ENCODE results near the gene DDX6.
"Not testable (repeated sequence)": the region's sequence is repeated elsewhere in the genome, so short reads cannot be mapped to it uniquely, and the experiment has no call there.

DDX6 gene

GRCh38 chr11:118761981-118762380, 29.0 kb downstream of the DDX6 start:
- H3K27ac ChIP-seq (ENCODE audit: extremely low read depth, low read depth, low read length); H3K4me3 ChIP-seq (ENCODE audit: low read depth, low read length); POLR2A ChIA-PET; H3K4me1 ChIP-seq (ENCODE audit: control insufficient read depth, insufficient read depth, low read length); H3K9me3 ChIP-seq (ENCODE audit: control insufficient read depth, insufficient read depth, low read depth, low read length): not testable (repeated sequence)
- H3K36me3 ChIP-seq (ENCODE audit: control insufficient read depth in 2 of 2, insufficient read depth in 1 of 2, low read length in 2 of 2), result peaks cover 51 to 93% of the 10 kb centered on the region in 2 experiments
- CTCF ChIA-PET, result interaction anchor here (1.0 to 1.2 kb wide), 2 partner anchors 72 to 73 kb away, joined by 3 to 5 read pairs; no protein-coding TSS in a partner anchor

- ChIA-PET POLR2A (no interaction called here), CTCF (no interaction called here)
- Histone ChIP-seq H3K27ac (ENCODE audit: extremely low read depth, low read depth, low read length) (no peak overlapping the region), H3K9me3 (ENCODE audit: control insufficient read depth, insufficient read depth, low read depth, low read length) (no peaks in the 10 kb centered on the region), H3K36me3 (ENCODE audit: control insufficient read depth in 2 of 2, insufficient read depth in 1 of 2, low read length in 2 of 2) (peaks cover 70 to 96% of the 10 kb centered on the region in 2 experiments), H3K4me3 (ENCODE audit: low read depth, low read length) (no peak overlapping the region), H3K4me1 (ENCODE audit: control insufficient read depth, insufficient read depth, low read length) (no peaks in the 10 kb centered on the region)
- TF ChIP-seq ZNF785 (tag by site-specific recombination; IDR thresholded peaks at IDR 0.05), result no peak
Measured at GRCh38 chr11:118757876-118758399, 33.0 kb downstream of the DDX6 start.

GRCh38 chr11:118752654-118753053, 38.3 kb downstream of the DDX6 start:
- CTCF ChIA-PET, result no interaction called here
- TF ChIP-seq ZNF121 (tag by site-specific recombination; IDR thresholded peaks at IDR 0.05) (peak; percentile 42; the same call in 1 of the 2 replicates), YY1 (tag by site-specific recombination; IDR thresholded peaks at IDR 0.05) (no peak)
- POLR2A ChIA-PET, result no interaction called here
- Histone ChIP-seq H3K9me3 (ENCODE audit: control insufficient read depth, insufficient read depth, low read depth, low read length) (no peaks in the 10 kb centered on the region), H3K4me1 (ENCODE audit: control insufficient read depth, insufficient read depth, low read length) (no peaks in the 10 kb centered on the region), H3K27ac (ENCODE audit: extremely low read depth, low read depth, low read length) (no peak overlapping the region), H3K36me3 (ENCODE audit: control insufficient read depth in 2 of 2, insufficient read depth in 1 of 2, low read length in 2 of 2) (peaks cover 51 to 87% of the 10 kb centered on the region in 2 experiments), H3K4me3 (ENCODE audit: low read depth, low read length) (no peak overlapping the region)

- ChIA-PET CTCF (interaction anchor here (1.7 kb wide), 1 partner anchor 59 kb away, joined by 11 read pairs; no protein-coding TSS in a partner anchor), POLR2A (interaction anchor here (0.7 kb wide), 1 partner anchor 15 kb away, joined by 9 read pairs; no protein-coding TSS in a partner anchor)
- H3K9me3 ChIP-seq (ENCODE audit: control insufficient read depth, insufficient read depth, low read depth, low read length), result no peaks in the 10 kb centered on the region
- 0 out of 2 replicates have a peak, but pooled peaks have one; percentile 57 for TF ChIP-seq ZNF692 (tag by site-specific recombination; IDR thresholded peaks at IDR 0.05)
- no peak for TF ChIP-seq ZNF223 (tag by site-specific recombination; IDR thresholded peaks at IDR 0.05)
- no peak for TF ChIP-seq ZNF623 (tag by site-specific recombination; IDR thresholded peaks at IDR 0.05)
- TF ChIP-seq ZNF670 (tag by site-specific recombination; IDR thresholded peaks at IDR 0.05; ENCODE audit: low read depth), result no peak
- no peak for TF ChIP-seq ZNF148 (tag by site-specific recombination; IDR thresholded peaks at IDR 0.05; ENCODE audit: borderline replicate concordance)
- no peak for TF ChIP-seq CTCF (tag by site-specific recombination; IDR thresholded peaks at IDR 0.05)
- no peak for TF ChIP-seq ZBTB21 (tag by site-specific recombination; IDR thresholded peaks at IDR 0.05)
- TF ChIP-seq ZFP69B (tag by site-specific recombination; IDR thresholded peaks at IDR 0.05), result peak; percentile 71; the same call in 1 of the 2 replicates
- no peak for TF ChIP-seq ZBTB1 (tag by site-specific recombination; IDR thresholded peaks at IDR 0.05)
- TF ChIP-seq MZF1 (tag by site-specific recombination; IDR thresholded peaks at IDR 0.05; ENCODE audit: borderline replicate concordance), result no peak
- TF ChIP-seq ZNF112 (tag by site-specific recombination; IDR thresholded peaks at IDR 0.05), result no peak
- no peak for TF ChIP-seq ZNF777 (tag by site-specific recombination; IDR thresholded peaks at IDR 0.05; ENCODE audit: borderline replicate concordance)
- peaks cover 27 to 59% of the 10 kb centered on the region in 2 experiments for H3K36me3 ChIP-seq (ENCODE audit: control insufficient read depth in 2 of 2, insufficient read depth in 1 of 2, low read length in 2 of 2)
- no peaks in the 10 kb centered on the region for H3K4me1 ChIP-seq (ENCODE audit: control insufficient read depth, insufficient read depth, low read length)
- H3K4me3 ChIP-seq (ENCODE audit: low read depth, low read length), result no peak overlapping the region
- H3K27ac ChIP-seq (ENCODE audit: extremely low read depth, low read depth, low read length), result no peak overlapping the region
Measured at GRCh38 chr11:118749429-118749828, 41.5 kb downstream of the DDX6 start.

All from HEK293 (cell line).